OCI-LY1 (cell line): ENCODE data around the gene SH3TC2.

ENCODE experiments used
- H2AFZ ChIP-seq: fragments of 200-600 bp; sonication (generic), shearing (Covaris generic); 2 replicates; pipeline ENCODE4 v1.6.0; 2014; ENCODE audit warnings: antibody characterized with exemption, mild to moderate bottlenecking, low read length
- H3F3A ChIP-seq: fragments of 200-600 bp; sonication (generic), shearing (Covaris generic); 2 replicates; pipeline ENCODE4 v1.6.0; 2014; ENCODE audit warnings: mild to moderate bottlenecking, antibody characterized with exemption, low read length, moderate library complexity; ENCODE audit not compliant: insufficient read depth
- H3K27ac ChIP-seq: fragments of 200-600 bp; sonication (generic); 2 replicates; pipeline ENCODE4 v1.5.1; 2014; ENCODE audit warnings: low read length, mixed run types, mild to moderate bottlenecking, low read depth; ENCODE audit not compliant: poor library complexity, severe bottlenecking
- H3K27me3 ChIP-seq: fragments of 200-600 bp; sonication (generic); 2 replicates; pipeline ENCODE4 v1.6.0; 2014; ENCODE audit warnings: antibody characterized with exemption, mild to moderate bottlenecking, low read length, moderate library complexity; ENCODE audit not compliant: insufficient read depth
- H3K36me3 ChIP-seq: fragments of 200-600 bp; sonication (generic); 2 replicates; pipeline ENCODE4 v1.6.1; 2014; ENCODE audit warnings: mild to moderate bottlenecking, antibody characterized with exemption, low read length, moderate library complexity, mixed read lengths; ENCODE audit not compliant: insufficient read depth
- H3K4me1 ChIP-seq: fragments of 200-600 bp; sonication (generic); 2 replicates; pipeline ENCODE4 v1.5.1; 2014; ENCODE audit warnings: mild to moderate bottlenecking, low read length, moderate library complexity; ENCODE audit not compliant: insufficient read depth, severe bottlenecking
- H3K4me2 ChIP-seq: fragments of 200-600 bp; sonication (generic), shearing (Covaris generic); 2 replicates; pipeline ENCODE4 v1.6.1; 2014; ENCODE audit warnings: low read length
- H3K4me3 ChIP-seq: fragments of 200-600 bp; sonication (generic); 2 replicates; pipeline ENCODE4 v1.5.1; 2014; ENCODE audit warnings: low read length, low read depth, mild to moderate bottlenecking, mixed read lengths; ENCODE audit not compliant: poor library complexity, severe bottlenecking
- H3K79me2 ChIP-seq: fragments of 200-600 bp; shearing (Covaris generic); 2 replicates; pipeline ENCODE4 v1.6.1; 2016; ENCODE audit warnings: mixed run types, low read length, mixed read lengths; ENCODE audit not compliant: insufficient read depth
- H3K9ac ChIP-seq: fragments of 200-600 bp; sonication (generic), shearing (Covaris generic); 2 replicates; pipeline ENCODE4 v1.6.1; 2014; ENCODE audit warnings: mild to moderate bottlenecking, low read length, mixed read lengths
- H3K9me2 ChIP-seq: fragments of 200-600 bp; sonication (generic), shearing (Covaris generic); 2 replicates; pipeline ENCODE4 v1.6.1; 2014; ENCODE audit warnings: low read depth, mild to moderate bottlenecking, low read length, mixed read lengths
- H3K9me3 ChIP-seq: fragments of 200-600 bp; shearing (Covaris generic); 2 replicates; pipeline ENCODE4 v1.6.1; 2014; ENCODE audit warnings: low read length, mixed read lengths
- H4K20me1 ChIP-seq: fragments of 200-600 bp; sonication (generic), shearing (Covaris generic); 2 replicates; pipeline ENCODE4 v1.6.0; 2016; ENCODE audit warnings: mild to moderate bottlenecking, low read length; ENCODE audit not compliant: insufficient read depth
- EZH2 ChIP-seq: fragments of 200-600 bp; sonication (generic), shearing (Covaris generic); IDR thresholded peaks from 2 replicates; pipeline ENCODE4 v1.8.0; 2017; ENCODE audit warnings: borderline replicate concordance, mixed run types, mild to moderate bottlenecking, antibody characterized with exemption, low read length, moderate library complexity, mixed read lengths
- TF ChIP-seq, protein P1 (sequence below): fragments of 200-600 bp; sonication (generic), shearing (Covaris generic); IDR thresholded peaks from 2 replicates; pipeline ENCODE4 v1.5.1; 2017; ENCODE audit warnings: mild to moderate bottlenecking, antibody characterized with exemption, low read length, moderate library complexity, mixed read lengths

The SH3TC2 gene

DNA sequence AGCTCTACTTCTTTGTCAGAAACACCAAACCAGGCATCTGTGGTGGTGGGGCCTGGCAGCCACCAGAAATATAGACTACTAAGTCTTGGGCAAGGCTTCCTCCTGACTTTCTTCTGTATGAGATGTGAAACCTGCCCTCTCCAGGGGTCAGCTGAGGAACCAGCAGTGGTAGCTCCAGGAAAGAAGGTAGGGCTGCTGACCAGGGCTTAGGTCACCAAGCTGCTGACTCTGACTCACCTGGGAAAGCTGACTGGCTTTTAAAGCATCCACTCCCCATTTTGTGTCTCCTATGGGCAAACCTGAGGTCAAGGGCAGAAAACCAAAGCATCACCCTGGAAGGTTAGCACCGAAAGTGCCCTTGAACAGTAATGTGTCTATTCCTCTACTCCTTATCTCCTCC is 10.4 kb upstream of the SH3TC2 start:
- no peaks in the 10 kb centered on the region for H3K79me2 ChIP-seq

DNA sequence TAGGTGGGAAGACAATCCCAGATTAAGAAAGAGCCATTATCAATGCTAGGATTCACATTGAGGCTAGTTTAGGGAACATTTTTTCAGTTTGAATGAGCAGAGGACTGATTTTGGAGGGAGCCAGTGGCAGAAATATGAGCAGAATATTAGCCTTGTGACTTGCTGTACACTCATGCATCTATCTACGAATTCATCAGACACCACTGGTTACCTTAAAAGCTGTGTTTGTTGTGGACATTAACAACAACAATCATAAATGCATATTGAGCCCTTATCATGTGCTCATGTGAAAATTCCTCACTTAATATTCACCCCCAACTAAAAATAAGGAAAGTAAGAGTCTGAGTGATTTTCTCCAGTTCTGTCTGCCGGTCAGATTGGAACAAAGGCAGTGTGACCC is 9.9 kb upstream of the SH3TC2 start:
- H3F3A ChIP-seq, result no peaks in the 10 kb centered on the region
- no peak for TF ChIP-seq EZH2
- TF ChIP-seq, protein P1, sequence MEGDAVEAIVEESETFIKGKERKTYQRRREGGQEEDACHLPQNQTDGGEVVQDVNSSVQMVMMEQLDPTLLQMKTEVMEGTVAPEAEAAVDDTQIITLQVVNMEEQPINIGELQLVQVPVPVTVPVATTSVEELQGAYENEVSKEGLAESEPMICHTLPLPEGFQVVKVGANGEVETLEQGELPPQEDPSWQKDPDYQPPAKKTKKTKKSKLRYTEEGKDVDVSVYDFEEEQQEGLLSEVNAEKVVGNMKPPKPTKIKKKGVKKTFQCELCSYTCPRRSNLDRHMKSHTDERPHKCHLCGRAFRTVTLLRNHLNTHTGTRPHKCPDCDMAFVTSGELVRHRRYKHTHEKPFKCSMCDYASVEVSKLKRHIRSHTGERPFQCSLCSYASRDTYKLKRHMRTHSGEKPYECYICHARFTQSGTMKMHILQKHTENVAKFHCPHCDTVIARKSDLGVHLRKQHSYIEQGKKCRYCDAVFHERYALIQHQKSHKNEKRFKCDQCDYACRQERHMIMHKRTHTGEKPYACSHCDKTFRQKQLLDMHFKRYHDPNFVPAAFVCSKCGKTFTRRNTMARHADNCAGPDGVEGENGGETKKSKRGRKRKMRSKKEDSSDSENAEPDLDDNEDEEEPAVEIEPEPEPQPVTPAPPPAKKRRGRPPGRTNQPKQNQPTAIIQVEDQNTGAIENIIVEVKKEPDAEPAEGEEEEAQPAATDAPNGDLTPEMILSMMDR, result no peak
- no peak overlapping the region for H3K4me3 ChIP-seq
- no peaks in the 10 kb centered on the region for H3K9me2 ChIP-seq
- no peak overlapping the region for H2AFZ ChIP-seq
- no peaks in the 10 kb centered on the region for H4K20me1 ChIP-seq
- H3K27me3 ChIP-seq, result no peaks in the 10 kb centered on the region
- no peak overlapping the region for H3K4me2 ChIP-seq
- no peaks in the 10 kb centered on the region for H3K79me2 ChIP-seq
- H3K9ac ChIP-seq, result no peak overlapping the region
- no peaks in the 10 kb centered on the region for H3K9me3 ChIP-seq
- no peak overlapping the region for H3K27ac ChIP-seq
- no peaks in the 10 kb centered on the region for H3K4me1 ChIP-seq
- no peaks in the 10 kb centered on the region for H3K36me3 ChIP-seq

More for the DNA sequence above, 10.4 kb upstream of the SH3TC2 start:
- Histone ChIP-seq H3K27me3 (no peaks in the 10 kb centered on the region), H2AFZ (no peak overlapping the region), H3K27ac (no peak overlapping the region), H3K36me3 (no peaks in the 10 kb centered on the region), H3K4me1 (no peaks in the 10 kb centered on the region), H3K4me3 (no peak overlapping the region), H4K20me1 (no peaks in the 10 kb centered on the region), H3K9ac (no peak overlapping the region), H3F3A (no peaks in the 10 kb centered on the region), H3K4me2 (no peak overlapping the region), H3K9me2 (no peaks in the 10 kb centered on the region), H3K9me3 (no peaks in the 10 kb centered on the region)
- TF ChIP-seq EZH2, result no peak
- TF ChIP-seq, protein P1, result no peak

DNA sequence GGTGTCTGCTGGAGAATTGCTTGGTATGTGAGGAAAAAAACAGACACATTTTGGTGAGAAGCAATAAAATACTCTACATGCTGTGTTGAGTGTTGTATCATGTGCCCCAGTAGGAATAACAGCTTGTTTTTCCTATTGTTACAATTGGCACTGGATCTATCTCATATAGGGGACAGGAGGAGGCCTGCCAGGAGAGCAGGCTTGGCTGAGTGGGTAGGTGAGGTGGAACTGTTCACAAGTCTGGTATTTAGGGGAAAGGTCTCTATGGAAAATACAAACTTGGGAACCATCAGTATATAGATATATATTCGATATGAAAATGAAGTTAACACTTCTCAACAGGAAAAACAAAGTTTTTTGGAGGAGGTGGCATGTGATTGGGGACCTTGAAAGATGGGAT is 9.5 kb upstream of the SH3TC2 start:
- H3K9ac ChIP-seq, result no peak overlapping the region

More for the DNA sequence above, 9.5 kb upstream of the SH3TC2 start:
- no peaks in the 10 kb centered on the region for H3K9me2 ChIP-seq
- H3K36me3 ChIP-seq, result no peaks in the 10 kb centered on the region
- no peak overlapping the region for H3K4me3 ChIP-seq
- H3K4me2 ChIP-seq, result no peak overlapping the region
- H4K20me1 ChIP-seq, result no peaks in the 10 kb centered on the region
- no peak overlapping the region for H2AFZ ChIP-seq
- no peaks in the 10 kb centered on the region for H3K9me3 ChIP-seq
- H3K4me1 ChIP-seq, result no peaks in the 10 kb centered on the region
- TF ChIP-seq EZH2, result no peak
- TF ChIP-seq, protein P1, result no peak
- no peaks in the 10 kb centered on the region for H3K27me3 ChIP-seq
- no peak overlapping the region for H3K27ac ChIP-seq
- no peaks in the 10 kb centered on the region for H3F3A ChIP-seq
- no peaks in the 10 kb centered on the region for H3K79me2 ChIP-seq
